ENCODE measurements around the gene ISG20.

DNA sequence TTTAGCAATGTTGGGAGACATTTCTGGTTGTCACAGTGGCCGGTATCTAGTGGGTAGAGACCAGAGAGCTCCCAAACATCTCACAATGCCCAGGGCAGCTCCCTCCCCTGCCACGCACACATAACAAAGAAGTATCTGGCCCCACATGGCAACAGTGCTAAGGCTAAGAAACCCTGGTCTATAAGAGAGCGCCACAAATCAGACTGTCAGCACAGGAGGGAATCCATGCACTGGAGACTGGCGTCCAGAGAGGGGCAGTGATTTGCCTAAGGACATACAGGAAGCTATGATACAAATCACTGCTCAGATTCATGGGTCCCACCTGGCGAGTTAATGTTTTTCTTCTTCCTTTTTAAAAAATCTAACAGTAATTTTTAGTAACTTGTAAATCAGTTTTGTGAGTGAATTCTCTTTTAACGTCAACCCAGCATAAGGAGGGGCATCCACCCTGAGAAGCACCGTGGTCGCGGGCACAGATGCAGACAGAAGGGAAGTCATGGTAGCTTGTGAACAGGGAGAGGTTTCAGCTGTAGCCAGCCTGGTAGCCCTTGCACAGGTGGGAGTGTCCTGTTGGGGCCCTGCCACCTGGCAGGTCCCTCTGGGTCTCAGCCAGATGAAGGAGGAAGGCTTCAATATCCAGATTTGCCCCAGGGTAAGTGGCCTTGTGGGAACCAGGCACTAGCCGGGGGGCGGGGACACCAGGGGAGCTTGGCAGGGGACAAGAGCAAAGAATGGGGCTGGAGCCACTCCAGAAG is 8.7 kb downstream of the ISG20 start:
- TF ChIP-seq, protein P1, sequence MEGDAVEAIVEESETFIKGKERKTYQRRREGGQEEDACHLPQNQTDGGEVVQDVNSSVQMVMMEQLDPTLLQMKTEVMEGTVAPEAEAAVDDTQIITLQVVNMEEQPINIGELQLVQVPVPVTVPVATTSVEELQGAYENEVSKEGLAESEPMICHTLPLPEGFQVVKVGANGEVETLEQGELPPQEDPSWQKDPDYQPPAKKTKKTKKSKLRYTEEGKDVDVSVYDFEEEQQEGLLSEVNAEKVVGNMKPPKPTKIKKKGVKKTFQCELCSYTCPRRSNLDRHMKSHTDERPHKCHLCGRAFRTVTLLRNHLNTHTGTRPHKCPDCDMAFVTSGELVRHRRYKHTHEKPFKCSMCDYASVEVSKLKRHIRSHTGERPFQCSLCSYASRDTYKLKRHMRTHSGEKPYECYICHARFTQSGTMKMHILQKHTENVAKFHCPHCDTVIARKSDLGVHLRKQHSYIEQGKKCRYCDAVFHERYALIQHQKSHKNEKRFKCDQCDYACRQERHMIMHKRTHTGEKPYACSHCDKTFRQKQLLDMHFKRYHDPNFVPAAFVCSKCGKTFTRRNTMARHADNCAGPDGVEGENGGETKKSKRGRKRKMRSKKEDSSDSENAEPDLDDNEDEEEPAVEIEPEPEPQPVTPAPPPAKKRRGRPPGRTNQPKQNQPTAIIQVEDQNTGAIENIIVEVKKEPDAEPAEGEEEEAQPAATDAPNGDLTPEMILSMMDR (IDR thresholded peaks at IDR 0.05): no peak
- TF ChIP-seq POLR2A (IDR thresholded peaks at IDR 0.05): no peak

All from thyroid gland (tissue), 4 donors.